ENCODE measurements around the gene GRIK1. TPM values are rescaled to one million over a fixed set of nuclear protein-coding genes. Genes with fewer than 3 reads are reported as not detected.

The GRIK1 gene
- polyA plus RNA-seq, 3 donors, result not detected

GRCh38 chr21:29940361-29940760 is 565 bp upstream of the GRIK1 start:
- no peaks in the 10 kb centered on the region for H3K4me1 ChIP-seq (ENCODE audit: control insufficient read depth in 1 of 2, insufficient read depth in 2 of 2, low read length in 2 of 2)
- H3K36me3 ChIP-seq (replicated peaks in 1 of 2; ENCODE audit: control insufficient read depth in 1 of 2, insufficient read depth in 2 of 2, low read length in 2 of 2), result no peaks in the 10 kb centered on the region
- Mint-ChIP-seq H3K27me3 (ENCODE audit: low read depth in 3 of 3) (peaks cover 38 to 53% (median 40%) of the 10 kb centered on the region in 3 donors), H3K9me3 (peaks cover 0 to 19% (median 15%) of the 10 kb centered on the region in 7 donors), H3K36me3 (no peaks in the 10 kb centered on the region), H3K4me3 (peak overlapping the region in 1 of 2 donors; percentile 89), H3K4me1 (peaks cover 2% of the 10 kb centered on the region), H3K27ac (no peak overlapping the region)
- H3K4me2 ChIP-seq (replicated peaks; ENCODE audit: extremely low read depth, low read length, poor library complexity, severe bottlenecking), result no peak overlapping the region
- no peaks in the 10 kb centered on the region for H3K79me2 ChIP-seq (ENCODE audit: insufficient read depth, low read length)
- H3K4me3 ChIP-seq (replicated peaks in 1 of 3; ENCODE audit: low read depth in 2 of 3, low read length in 3 of 3), result no peak overlapping the region
- no CpG with 5 or more reads among the region's 6 CpGs for WGBS (ENCODE audit: insufficient coverage)
- no peak overlapping the region for H2AFZ ChIP-seq (ENCODE audit: insufficient read depth, low read depth, low read length, poor library complexity, severe bottlenecking)
- DNase-seq, result no peak
- H3K9me3 ChIP-seq (replicated peaks in 1 of 2; ENCODE audit: control insufficient read depth in 1 of 2, insufficient read depth in 1 of 2, low read length in 2 of 2), result peaks cover 2 to 28% of the 10 kb centered on the region in 2 donors
- H4K20me1 ChIP-seq (ENCODE audit: insufficient read depth, low read length), result no peaks in the 10 kb centered on the region
- peaks cover 36 to 62% of the 10 kb centered on the region in 2 donors for H3K27me3 ChIP-seq (ENCODE audit: control insufficient read depth in 2 of 2, insufficient read depth in 2 of 2, low read length in 2 of 2)
- no peak overlapping the region for H3K27ac ChIP-seq (ENCODE audit: low read depth in 1 of 2, low read length in 2 of 2)
- TF ChIP-seq CTCF (IDR thresholded peaks at IDR 0.05), result no peak
- H3K9ac ChIP-seq (ENCODE audit: insufficient read depth, low read length, poor library complexity, severe bottlenecking), result no peak overlapping the region
- intact Hi-C loops (cut with micrococcal nuclease), result no loop called here

GRCh38 chr21:29939104-29939923 is 482 bp downstream of the GRIK1 start:
- no peaks in the 10 kb centered on the region for H4K20me1 ChIP-seq (ENCODE audit: insufficient read depth, low read length)
- H3K9me3 Mint-ChIP-seq, result peaks cover 0 to 19% (median 15%) of the 10 kb centered on the region in 7 donors
- H2AFZ ChIP-seq (ENCODE audit: insufficient read depth, low read depth, low read length, poor library complexity, severe bottlenecking), result no peak overlapping the region
- H3K36me3 Mint-ChIP-seq, result no peaks in the 10 kb centered on the region
- peaks cover 38 to 53% (median 40%) of the 10 kb centered on the region in 3 donors for H3K27me3 Mint-ChIP-seq (ENCODE audit: low read depth in 3 of 3)
- no peak for DNase-seq
- TF ChIP-seq CTCF (IDR thresholded peaks at IDR 0.05), result no peak
- 2% methylated on average over 58 of the region's 62 CpGs for WGBS (ENCODE audit: insufficient coverage)
- no peaks in the 10 kb centered on the region for H3K4me1 ChIP-seq (ENCODE audit: control insufficient read depth in 1 of 2, insufficient read depth in 2 of 2, low read length in 2 of 2)
- intact Hi-C loops (cut with micrococcal nuclease), result no loop called here
- H3K9me3 ChIP-seq (replicated peaks in 1 of 2; ENCODE audit: control insufficient read depth in 1 of 2, insufficient read depth in 1 of 2, low read length in 2 of 2), result peaks cover 2 to 28% of the 10 kb centered on the region in 2 donors
- H3K4me3 ChIP-seq (replicated peaks in 1 of 3; ENCODE audit: low read depth in 2 of 3, low read length in 3 of 3), result no peak overlapping the region
- H3K4me1 Mint-ChIP-seq, result peaks cover 2% of the 10 kb centered on the region
- H3K4me3 Mint-ChIP-seq, result peak overlapping the region; percentile 46 to 89
- H3K27ac Mint-ChIP-seq, result peak overlapping the region in 1 of 7 donors; percentile 21
- H3K9ac ChIP-seq (ENCODE audit: insufficient read depth, low read length, poor library complexity, severe bottlenecking), result no peak overlapping the region
- no peak overlapping the region for H3K27ac ChIP-seq (ENCODE audit: low read depth in 1 of 2, low read length in 2 of 2)
- H3K4me2 ChIP-seq (replicated peaks; ENCODE audit: extremely low read depth, low read length, poor library complexity, severe bottlenecking), result peak overlapping the region; percentile 21
- peaks cover 36 to 62% of the 10 kb centered on the region in 2 donors for H3K27me3 ChIP-seq (ENCODE audit: control insufficient read depth in 2 of 2, insufficient read depth in 2 of 2, low read length in 2 of 2)
- no peaks in the 10 kb centered on the region for H3K79me2 ChIP-seq (ENCODE audit: insufficient read depth, low read length)
- no peaks in the 10 kb centered on the region for H3K36me3 ChIP-seq (replicated peaks in 1 of 2; ENCODE audit: control insufficient read depth in 1 of 2, insufficient read depth in 2 of 2, low read length in 2 of 2)
